ENCODE results near the gene TRIP4. TPM values are rescaled to one million over a fixed set of nuclear protein-coding genes. Genes with fewer than 3 reads are reported as not detected.

The TRIP4 gene
- total and polyA plus RNA-seq, 2 donors (not counting 1 experiment from before 2014, with no cell fraction given), result 13.9 to 30.2 TPM

GRCh38 chr15:64502551-64502950 is 114.9 kb downstream of the TRIP4 start:
- H3K4me1 ChIP-seq (ENCODE audit: control insufficient read depth, extremely low read depth, insufficient read depth, low read length), result peaks cover 27% of the 10 kb centered on the region
- peak in 1 of 2 donors; percentile 21 for DNase-seq (ENCODE audit: low read depth in 2 of 2)
- no peak overlapping the region for H2AFZ ChIP-seq (ENCODE audit: low read length)
- no peaks in the 10 kb centered on the region for H3K27me3 ChIP-seq (ENCODE audit: control insufficient read depth, insufficient read depth, low read length)
- no peak overlapping the region for H3K9ac ChIP-seq (ENCODE audit: insufficient read depth, low read length)
- no peak for TF ChIP-seq CTCF (conservative IDR thresholded peaks at IDR 0.05 in 1 of 2, IDR thresholded peaks at IDR 0.05 in 1 of 2; ENCODE audit: low read depth in 1 of 2, low read length in 2 of 2)
- no peak for TF ChIP-seq EZH2 (IDR thresholded peaks at IDR 0.05; ENCODE audit: low read length, missing control alignments)
- no peak overlapping the region for H3K4me3 ChIP-seq (replicated peaks in 1 of 4; ENCODE audit: control extremely low read depth in 1 of 4, insufficient read depth in 1 of 4, low read depth in 3 of 4, low read length in 4 of 4)
- no peaks in the 10 kb centered on the region for H4K20me1 ChIP-seq (ENCODE audit: control insufficient read depth, extremely low read depth, insufficient read depth, low read length)
- H3K9me3 ChIP-seq (ENCODE audit: control insufficient read depth, insufficient read depth, low read depth, low read length), result no peaks in the 10 kb centered on the region
- H3K27ac ChIP-seq (ENCODE audit: insufficient read depth, low read length), result peak overlapping the region; percentile 70
- H3K4me2 ChIP-seq (ENCODE audit: extremely low read depth, insufficient read depth, low read length), result peak overlapping the region; percentile 73
- peaks cover 9% of the 10 kb centered on the region for H3K36me3 ChIP-seq (ENCODE audit: control insufficient read depth, insufficient read depth, low read length)
- H3K79me2 ChIP-seq (ENCODE audit: control insufficient read depth, insufficient read depth, low read length), result peaks cover 13% of the 10 kb centered on the region

- no peaks in the 10 kb centered on the region for H3K9me3 ChIP-seq (ENCODE audit: control insufficient read depth, insufficient read depth, low read depth, low read length)
- H3K4me3 ChIP-seq (replicated peaks in 1 of 4; ENCODE audit: control extremely low read depth in 1 of 4, insufficient read depth in 1 of 4, low read depth in 3 of 4, low read length in 4 of 4), result no peak overlapping the region
- H3K4me1 ChIP-seq (ENCODE audit: control insufficient read depth, extremely low read depth, insufficient read depth, low read length), result peaks cover 28% of the 10 kb centered on the region
- H3K4me2 ChIP-seq (ENCODE audit: extremely low read depth, insufficient read depth, low read length), result peak overlapping the region; percentile 73
- H2AFZ ChIP-seq (ENCODE audit: low read length), result peak overlapping the region; percentile 4
- no peaks in the 10 kb centered on the region for H4K20me1 ChIP-seq (ENCODE audit: control insufficient read depth, extremely low read depth, insufficient read depth, low read length)
- H3K9ac ChIP-seq (ENCODE audit: insufficient read depth, low read length), result no peak overlapping the region
- peaks cover 9% of the 10 kb centered on the region for H3K36me3 ChIP-seq (ENCODE audit: control insufficient read depth, insufficient read depth, low read length)
- H3K27ac ChIP-seq (ENCODE audit: insufficient read depth, low read length), result peak overlapping the region; percentile 70
- TF ChIP-seq EZH2 (IDR thresholded peaks at IDR 0.05; ENCODE audit: low read length, missing control alignments) (no peak), CTCF (conservative IDR thresholded peaks at IDR 0.05 in 1 of 2, IDR thresholded peaks at IDR 0.05 in 1 of 2; ENCODE audit: low read depth in 1 of 2, low read length in 2 of 2) (no peak)
- no peaks in the 10 kb centered on the region for H3K27me3 ChIP-seq (ENCODE audit: control insufficient read depth, insufficient read depth, low read length)
- peak; percentile 63 to 66 for DNase-seq (ENCODE audit: low read depth in 2 of 2)
- peaks cover 14% of the 10 kb centered on the region for H3K79me2 ChIP-seq (ENCODE audit: control insufficient read depth, insufficient read depth, low read length)
Measured at GRCh38 chr15:64503197-64503596, 115.6 kb downstream of the TRIP4 start.

GRCh38 chr15:64503640-64504039 is 116.0 kb downstream of the TRIP4 start:
- no peak overlapping the region for H3K4me3 ChIP-seq (replicated peaks in 1 of 4; ENCODE audit: control extremely low read depth in 1 of 4, insufficient read depth in 1 of 4, low read depth in 3 of 4, low read length in 4 of 4)
- TF ChIP-seq EZH2 (IDR thresholded peaks at IDR 0.05; ENCODE audit: low read length, missing control alignments), result no peak
- no peak for TF ChIP-seq CTCF (conservative IDR thresholded peaks at IDR 0.05 in 1 of 2, IDR thresholded peaks at IDR 0.05 in 1 of 2; ENCODE audit: low read depth in 1 of 2, low read length in 2 of 2)
- H3K27ac ChIP-seq (ENCODE audit: insufficient read depth, low read length), result peak overlapping the region; percentile 70
- H4K20me1 ChIP-seq (ENCODE audit: control insufficient read depth, extremely low read depth, insufficient read depth, low read length), result no peaks in the 10 kb centered on the region
- H3K4me1 ChIP-seq (ENCODE audit: control insufficient read depth, extremely low read depth, insufficient read depth, low read length), result peaks cover 28% of the 10 kb centered on the region
- H3K9ac ChIP-seq (ENCODE audit: insufficient read depth, low read length), result no peak overlapping the region
- H3K79me2 ChIP-seq (ENCODE audit: control insufficient read depth, insufficient read depth, low read length), result peaks cover 14% of the 10 kb centered on the region
- H3K27me3 ChIP-seq (ENCODE audit: control insufficient read depth, insufficient read depth, low read length), result no peaks in the 10 kb centered on the region
- no peak for DNase-seq (ENCODE audit: low read depth in 2 of 2)
- H3K9me3 ChIP-seq (ENCODE audit: control insufficient read depth, insufficient read depth, low read depth, low read length), result no peaks in the 10 kb centered on the region
- H3K36me3 ChIP-seq (ENCODE audit: control insufficient read depth, insufficient read depth, low read length), result peaks cover 9% of the 10 kb centered on the region
- peak overlapping the region; percentile 4 for H2AFZ ChIP-seq (ENCODE audit: low read length)
- H3K4me2 ChIP-seq (ENCODE audit: extremely low read depth, insufficient read depth, low read length), result peak overlapping the region; percentile 73

Other genes with a start within 250 kb of the TRIP4 start
- gene SNX22, start 236.1 kb upstream of the TRIP4 start, total RNA-seq, result 0.17 and 0.26 TPM in 2 replicates
- gene SNX22, start 236.1 kb upstream of the TRIP4 start, polyA plus RNA-seq, result 0.07 TPM in 1 of 2 replicates, not detected in the other
- 639 and 776 TPM in 2 replicates for gene PPIB, start 224.8 kb upstream of the TRIP4 start, total RNA-seq
- 1,174 and 1,227 TPM in 2 replicates for gene PPIB, start 224.8 kb upstream of the TRIP4 start, polyA plus RNA-seq
- gene CSNK1G1, start 31.7 kb upstream of the TRIP4 start, total RNA-seq, result 27.1 and 29.3 TPM in 2 replicates
- 16.0 and 18.2 TPM in 2 replicates for gene CSNK1G1, start 31.7 kb upstream of the TRIP4 start, polyA plus RNA-seq
- gene PCLAF, start 6.4 kb upstream of the TRIP4 start, total RNA-seq, result 4.1 and 53.2 TPM in 2 replicates
- 70.6 and 180 TPM in 2 replicates for gene PCLAF, start 6.4 kb upstream of the TRIP4 start, polyA plus RNA-seq
- gene ZNF609, start 72.7 kb downstream of the TRIP4 start, total RNA-seq, result 11.3 and 14.7 TPM in 2 replicates
- 10.8 and 13.1 TPM in 2 replicates for gene ZNF609, start 72.7 kb downstream of the TRIP4 start, polyA plus RNA-seq

Measured in fibroblast of lung (primary cell).